ENCODE data around the gene STRADA. TPM values are rescaled to one million over a fixed set of nuclear protein-coding genes. Genes with fewer than 3 reads are reported as not detected.

Gene STRADA
- total and polyA plus RNA-seq, 10 of the 15 experiments (the other 5 are each of a cell fraction or from before 2014, with no cell fraction given), result 13.3 to 54.1 (median 44.0) TPM

DNA sequence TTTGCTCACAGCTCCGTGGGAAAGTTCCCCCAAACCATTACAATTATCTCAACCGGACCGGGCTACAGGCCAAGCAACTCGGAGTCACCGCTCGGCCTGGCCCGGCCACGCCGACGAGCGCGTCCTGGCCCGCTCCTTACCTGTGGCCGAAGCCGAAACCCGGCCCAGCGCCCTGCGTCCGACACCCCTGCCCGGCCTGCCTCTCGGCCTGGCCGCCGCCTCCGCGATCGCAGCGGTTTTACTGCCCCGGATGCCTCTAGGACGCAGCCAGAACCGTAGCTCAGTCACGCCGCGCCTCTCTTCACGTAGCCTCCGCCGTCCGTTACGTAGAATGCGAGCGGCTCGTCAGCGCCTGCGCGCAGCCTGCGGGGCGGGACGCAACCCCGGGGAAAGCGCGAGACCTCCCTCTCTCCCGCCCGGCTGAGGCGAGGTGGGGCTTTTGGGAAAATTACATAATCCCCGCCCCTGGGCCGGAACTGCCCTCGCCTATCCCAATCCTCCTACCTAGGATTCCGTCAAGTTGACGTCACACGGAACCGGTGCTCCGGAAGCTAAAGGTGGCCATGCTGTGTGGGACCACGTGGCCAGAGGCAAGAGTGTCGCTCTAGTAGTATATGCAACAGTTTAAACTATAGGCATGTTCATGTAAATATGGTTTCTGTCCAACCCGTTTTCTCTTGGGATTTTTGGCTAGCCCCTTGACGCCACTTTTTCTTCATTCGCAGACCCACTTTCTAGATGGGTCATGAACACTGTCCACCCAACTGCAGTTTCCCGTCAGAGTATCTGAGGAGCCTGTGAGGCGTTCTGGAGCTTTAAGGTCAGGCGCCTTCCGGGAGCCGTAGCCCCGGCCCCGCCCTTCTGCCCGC is 31.9 kb upstream of the STRADA start, which contains the start of gene CCDC47 (continued):
- TF ChIP-seq, protein P1, sequence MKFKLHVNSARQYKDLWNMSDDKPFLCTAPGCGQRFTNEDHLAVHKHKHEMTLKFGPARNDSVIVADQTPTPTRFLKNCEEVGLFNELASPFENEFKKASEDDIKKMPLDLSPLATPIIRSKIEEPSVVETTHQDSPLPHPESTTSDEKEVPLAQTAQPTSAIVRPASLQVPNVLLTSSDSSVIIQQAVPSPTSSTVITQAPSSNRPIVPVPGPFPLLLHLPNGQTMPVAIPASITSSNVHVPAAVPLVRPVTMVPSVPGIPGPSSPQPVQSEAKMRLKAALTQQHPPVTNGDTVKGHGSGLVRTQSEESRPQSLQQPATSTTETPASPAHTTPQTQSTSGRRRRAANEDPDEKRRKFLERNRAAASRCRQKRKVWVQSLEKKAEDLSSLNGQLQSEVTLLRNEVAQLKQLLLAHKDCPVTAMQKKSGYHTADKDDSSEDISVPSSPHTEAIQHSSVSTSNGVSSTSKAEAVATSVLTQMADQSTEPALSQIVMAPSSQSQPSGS (IDR thresholded peaks at IDR 0.05; ENCODE audit: low read length), result peak; percentile 87
- peak; percentile 67 to 76 for TF ChIP-seq SRF (IDR thresholded peaks at IDR 0.05; ENCODE audit: low read depth in 2 of 2, low read length in 2 of 2)
- TF ChIP-seq BRCA1 (IDR thresholded peaks at IDR 0.05; ENCODE audit: low read depth, low read length), result peak; percentile 70
- peak; percentile 83; the same call in 2 of the 3 replicates for TF ChIP-seq POU2F2 (IDR thresholded peaks at IDR 0.05; ENCODE audit: borderline replicate concordance, low read depth, low read length)
- no peak for TF ChIP-seq NFYA (IDR thresholded peaks at IDR 0.05; ENCODE audit: borderline replicate concordance, low read depth, low read length)
- no peak for TF ChIP-seq SUZ12 (IDR thresholded peaks at IDR 0.05; ENCODE audit: unreplicated experiment)
- TF ChIP-seq, protein P2, sequence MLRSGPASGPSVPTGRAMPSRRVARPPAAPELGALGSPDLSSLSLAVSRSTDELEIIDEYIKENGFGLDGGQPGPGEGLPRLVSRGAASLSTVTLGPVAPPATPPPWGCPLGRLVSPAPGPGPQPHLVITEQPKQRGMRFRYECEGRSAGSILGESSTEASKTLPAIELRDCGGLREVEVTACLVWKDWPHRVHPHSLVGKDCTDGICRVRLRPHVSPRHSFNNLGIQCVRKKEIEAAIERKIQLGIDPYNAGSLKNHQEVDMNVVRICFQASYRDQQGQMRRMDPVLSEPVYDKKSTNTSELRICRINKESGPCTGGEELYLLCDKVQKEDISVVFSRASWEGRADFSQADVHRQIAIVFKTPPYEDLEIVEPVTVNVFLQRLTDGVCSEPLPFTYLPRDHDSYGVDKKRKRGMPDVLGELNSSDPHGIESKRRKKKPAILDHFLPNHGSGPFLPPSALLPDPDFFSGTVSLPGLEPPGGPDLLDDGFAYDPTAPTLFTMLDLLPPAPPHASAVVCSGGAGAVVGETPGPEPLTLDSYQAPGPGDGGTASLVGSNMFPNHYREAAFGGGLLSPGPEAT (IDR thresholded peaks at IDR 0.05; ENCODE audit: low read depth), result peak; percentile 92
- TF ChIP-seq, protein P3, sequence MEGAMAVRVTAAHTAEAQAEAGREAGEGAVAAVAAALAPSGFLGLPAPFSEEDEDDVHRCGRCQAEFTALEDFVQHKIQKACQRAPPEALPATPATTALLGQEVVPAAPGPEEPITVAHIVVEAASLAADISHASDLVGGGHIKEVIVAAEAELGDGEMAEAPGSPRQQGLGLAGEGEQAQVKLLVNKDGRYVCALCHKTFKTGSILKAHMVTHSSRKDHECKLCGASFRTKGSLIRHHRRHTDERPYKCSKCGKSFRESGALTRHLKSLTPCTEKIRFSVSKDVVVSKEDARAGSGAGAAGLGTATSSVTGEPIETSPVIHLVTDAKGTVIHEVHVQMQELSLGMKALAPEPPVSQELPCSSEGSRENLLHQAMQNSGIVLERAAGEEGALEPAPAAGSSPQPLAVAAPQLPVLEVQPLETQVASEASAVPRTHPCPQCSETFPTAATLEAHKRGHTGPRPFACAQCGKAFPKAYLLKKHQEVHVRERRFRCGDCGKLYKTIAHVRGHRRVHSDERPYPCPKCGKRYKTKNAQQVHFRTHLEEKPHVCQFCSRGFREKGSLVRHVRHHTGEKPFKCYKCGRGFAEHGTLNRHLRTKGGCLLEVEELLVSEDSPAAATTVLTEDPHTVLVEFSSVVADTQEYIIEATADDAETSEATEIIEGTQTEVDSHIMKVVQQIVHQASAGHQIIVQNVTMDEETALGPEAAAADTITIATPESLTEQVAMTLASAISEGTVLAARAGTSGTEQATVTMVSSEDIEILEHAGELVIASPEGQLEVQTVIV (IDR thresholded peaks at IDR 0.05; ENCODE audit: borderline replicate concordance, partially characterized antibody), result no peak
- TF ChIP-seq MTA2 (IDR thresholded peaks at IDR 0.05; ENCODE audit: low read depth), result peak; percentile 91
- TF ChIP-seq NRF1 (conservative IDR thresholded peaks at IDR 0.05; ENCODE audit: low read depth, low read length), result peak; percentile 58
- TF ChIP-seq, protein P4, sequence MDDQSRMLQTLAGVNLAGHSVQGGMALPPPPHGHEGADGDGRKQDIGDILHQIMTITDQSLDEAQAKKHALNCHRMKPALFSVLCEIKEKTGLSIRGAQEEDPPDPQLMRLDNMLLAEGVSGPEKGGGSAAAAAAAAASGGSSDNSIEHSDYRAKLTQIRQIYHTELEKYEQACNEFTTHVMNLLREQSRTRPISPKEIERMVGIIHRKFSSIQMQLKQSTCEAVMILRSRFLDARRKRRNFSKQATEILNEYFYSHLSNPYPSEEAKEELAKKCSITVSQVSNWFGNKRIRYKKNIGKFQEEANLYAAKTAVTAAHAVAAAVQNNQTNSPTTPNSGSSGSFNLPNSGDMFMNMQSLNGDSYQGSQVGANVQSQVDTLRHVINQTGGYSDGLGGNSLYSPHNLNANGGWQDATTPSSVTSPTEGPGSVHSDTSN (IDR thresholded peaks at IDR 0.05; ENCODE audit: insufficient replicate concordance, low read depth, low read length), result no peak
- TF ChIP-seq STAT3 (IDR thresholded peaks at IDR 0.05; ENCODE audit: low read depth, low read length), result no peak
- no peak for TF ChIP-seq BCL11A (IDR thresholded peaks at IDR 0.05; ENCODE audit: low read depth, low read length)
- TF ChIP-seq POLR2A (IDR thresholded peaks at IDR 0.05; ENCODE audit: low read depth, low read length), result peak; percentile 96
- TF ChIP-seq CEBPB (IDR thresholded peaks at IDR 0.05; ENCODE audit: borderline replicate concordance in 1 of 2, low read depth in 2 of 2, low read length in 2 of 2), result no peak
- no peak; the same call in 1 of the 2 replicates for TF ChIP-seq JUNB (IDR thresholded peaks at IDR 0.05)
- TF ChIP-seq IRF4 (IDR thresholded peaks at IDR 0.05; ENCODE audit: low read depth, low read length), result no peak
- TF ChIP-seq NFIC (IDR thresholded peaks at IDR 0.05; ENCODE audit: low read depth, low read length), result no peak; the same call in 1 of the 2 replicates
- TF ChIP-seq, protein P5, sequence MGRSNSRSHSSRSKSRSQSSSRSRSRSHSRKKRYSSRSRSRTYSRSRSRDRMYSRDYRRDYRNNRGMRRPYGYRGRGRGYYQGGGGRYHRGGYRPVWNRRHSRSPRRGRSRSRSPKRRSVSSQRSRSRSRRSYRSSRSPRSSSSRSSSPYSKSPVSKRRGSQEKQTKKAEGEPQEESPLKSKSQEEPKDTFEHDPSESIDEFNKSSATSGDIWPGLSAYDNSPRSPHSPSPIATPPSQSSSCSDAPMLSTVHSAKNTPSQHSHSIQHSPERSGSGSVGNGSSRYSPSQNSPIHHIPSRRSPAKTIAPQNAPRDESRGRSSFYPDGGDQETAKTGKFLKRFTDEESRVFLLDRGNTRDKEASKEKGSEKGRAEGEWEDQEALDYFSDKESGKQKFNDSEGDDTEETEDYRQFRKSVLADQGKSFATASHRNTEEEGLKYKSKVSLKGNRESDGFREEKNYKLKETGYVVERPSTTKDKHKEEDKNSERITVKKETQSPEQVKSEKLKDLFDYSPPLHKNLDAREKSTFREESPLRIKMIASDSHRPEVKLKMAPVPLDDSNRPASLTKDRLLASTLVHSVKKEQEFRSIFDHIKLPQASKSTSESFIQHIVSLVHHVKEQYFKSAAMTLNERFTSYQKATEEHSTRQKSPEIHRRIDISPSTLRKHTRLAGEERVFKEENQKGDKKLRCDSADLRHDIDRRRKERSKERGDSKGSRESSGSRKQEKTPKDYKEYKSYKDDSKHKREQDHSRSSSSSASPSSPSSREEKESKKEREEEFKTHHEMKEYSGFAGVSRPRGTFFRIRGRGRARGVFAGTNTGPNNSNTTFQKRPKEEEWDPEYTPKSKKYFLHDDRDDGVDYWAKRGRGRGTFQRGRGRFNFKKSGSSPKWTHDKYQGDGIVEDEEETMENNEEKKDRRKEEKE (IDR thresholded peaks at IDR 0.05), result no peak
- no peak for TF ChIP-seq ZSCAN29 (IDR thresholded peaks at IDR 0.05)
